HG03280 (cell line): ENCODE data around the gene MVB12B.

ENCODE experiments used
- ATAC-seq: cut with Tn5 transposase; IDR thresholded peaks from one replicate; pipeline ENCODE4 v1.9.1; 2021; ENCODE audit warnings: mild to moderate bottlenecking, moderate library complexity; ENCODE audit not compliant: unreplicated experiment

The MVB12B gene

DNA sequence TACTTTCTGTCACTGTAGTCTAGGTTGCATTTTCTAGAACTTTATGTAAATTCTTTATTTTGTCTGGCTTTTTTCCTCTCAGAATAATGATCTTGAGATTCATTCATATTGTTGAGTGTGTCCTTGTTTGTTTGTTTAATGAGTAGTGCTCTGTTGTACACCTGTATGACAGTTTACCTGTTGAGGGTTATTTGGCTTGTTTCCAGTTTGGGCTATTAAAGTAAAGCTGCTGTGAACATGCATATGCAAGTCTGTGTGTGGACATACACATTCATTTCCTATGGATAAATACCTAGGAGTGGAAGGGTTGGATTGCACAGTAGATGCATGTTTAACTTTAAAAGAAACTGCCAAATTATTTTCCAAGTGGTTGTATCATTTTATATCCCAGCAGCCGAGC lies 30.4 kb downstream of the MVB12B start:
- ATAC-seq = no peak

GRCh38 chr9:126360073-126360472 lies 33.4 kb downstream of the MVB12B start:
- ATAC-seq = no peak

GRCh38 chr9:126361810-126362238 lies 35.2 kb downstream of the MVB12B start:
- ATAC-seq = no peak

- no peak for ATAC-seq
Observed at GRCh38 chr9:126363250-126363649, 36.6 kb downstream of the MVB12B start.

DNA sequence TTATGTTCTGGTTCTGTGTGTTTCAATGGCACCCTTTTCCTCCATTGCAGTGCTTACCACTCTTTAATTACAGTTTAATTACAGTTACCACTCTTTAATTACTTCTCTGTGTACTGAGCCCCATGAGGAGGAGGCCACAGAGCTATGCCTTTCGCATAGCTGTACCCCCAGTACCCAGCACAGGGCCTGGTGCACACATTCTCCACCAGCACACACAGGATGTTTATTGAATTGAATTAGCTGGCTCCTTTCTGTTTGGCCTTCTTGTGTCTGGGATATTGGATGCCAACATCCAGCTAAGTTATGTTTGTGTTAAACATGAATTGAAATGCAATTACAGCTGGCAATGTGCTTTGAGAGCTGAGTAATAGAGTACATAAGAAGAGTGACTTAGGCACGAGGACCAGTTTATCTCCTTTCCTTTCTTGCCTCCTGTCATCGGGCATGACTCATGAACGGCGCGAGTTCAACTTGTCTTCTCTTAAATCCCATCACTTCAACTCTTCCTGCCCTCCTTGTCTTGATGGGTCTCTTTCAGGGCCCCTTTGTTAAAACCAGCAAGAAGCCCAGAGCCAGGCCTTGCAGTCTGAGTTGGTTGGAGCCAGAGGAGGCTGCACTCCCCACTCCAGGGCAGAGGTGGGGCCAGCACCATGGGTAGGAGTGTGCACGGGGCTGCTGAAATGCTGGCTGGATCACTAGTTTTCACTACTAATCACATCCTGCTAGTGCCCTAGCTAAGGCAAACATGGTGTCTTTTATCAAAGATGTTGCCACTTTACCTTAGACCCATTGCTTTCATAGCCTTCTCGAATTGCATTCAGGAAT lies 37.4 kb downstream of the MVB12B start:
- no peak for ATAC-seq

DNA sequence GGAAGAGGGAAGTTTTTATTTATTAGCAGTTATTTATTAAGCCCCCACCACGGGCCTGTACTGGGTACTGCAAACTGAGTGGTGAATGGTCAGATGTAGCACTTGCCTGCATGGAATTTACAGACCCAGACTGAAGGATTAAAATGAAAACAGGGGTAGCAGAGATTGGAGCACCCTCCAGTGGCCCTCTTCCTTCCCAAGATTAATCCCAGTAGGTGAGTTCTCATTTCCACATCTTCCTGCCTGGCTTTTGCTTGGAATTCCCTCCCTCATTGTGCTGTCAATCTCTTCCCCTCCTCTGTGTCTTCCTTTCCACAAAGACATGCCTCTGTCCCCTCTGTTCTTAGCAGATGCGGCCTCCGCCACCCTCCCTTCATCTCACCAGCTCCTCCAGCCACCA lies 39.2 kb downstream of the MVB12B start:
- ATAC-seq = no peak

DNA sequence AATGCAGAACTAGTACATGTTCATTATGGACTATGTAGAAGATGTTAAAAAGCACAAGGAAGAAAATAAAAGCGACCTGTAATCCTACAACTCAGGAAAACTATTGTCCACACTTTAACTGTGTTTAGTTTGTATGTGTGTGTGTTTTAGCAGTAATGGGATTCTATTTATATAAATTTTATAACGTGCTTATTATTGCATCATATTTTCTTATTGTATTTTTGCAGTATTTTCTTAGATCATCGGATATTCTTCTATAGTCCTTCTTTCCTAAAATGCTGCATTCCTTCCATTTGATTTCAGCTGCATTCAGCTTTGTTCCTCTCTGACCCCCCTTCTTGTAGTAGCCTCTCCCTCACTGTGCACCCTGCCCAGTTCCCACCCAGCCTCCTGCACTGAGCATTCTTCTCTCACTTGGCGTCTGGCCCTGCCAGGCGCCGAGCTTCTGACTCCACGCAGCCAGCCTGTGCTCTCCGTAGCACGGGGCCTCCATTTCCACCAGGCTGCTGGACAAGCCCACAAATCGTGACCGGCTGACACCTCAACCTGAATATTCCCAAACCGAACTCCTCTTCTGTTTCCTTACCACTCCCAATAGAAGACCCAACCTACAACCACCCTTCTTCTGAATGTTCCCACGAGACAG lies 39.9 kb downstream of the MVB12B start:
- no peak for ATAC-seq

- no peak for ATAC-seq
Observed at GRCh38 chr9:126367139-126367538, 40.5 kb downstream of the MVB12B start.

GRCh38 chr9:126367616-126368015 lies 41.0 kb downstream of the MVB12B start:
- ATAC-seq = no peak

DNA sequence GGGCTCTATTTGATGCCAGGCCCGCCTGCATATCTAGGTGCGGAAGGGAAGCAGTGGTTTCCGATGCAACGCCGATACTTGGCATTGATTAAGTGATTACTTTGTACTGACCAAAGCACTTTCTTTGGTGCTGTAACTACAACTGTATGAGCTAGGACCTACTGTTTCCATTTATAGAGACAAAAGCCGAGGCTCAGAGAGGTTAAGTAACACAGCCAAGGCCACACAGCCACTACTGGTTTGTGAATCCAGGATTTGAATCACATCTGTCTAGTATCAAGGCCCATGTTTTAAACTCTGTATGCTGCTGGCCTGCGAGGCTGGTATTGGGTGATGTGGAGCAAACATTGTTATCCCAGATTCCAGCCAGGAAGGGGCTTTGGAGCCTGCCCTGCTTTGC lies 41.4 kb downstream of the MVB12B start:
- ATAC-seq = no peak

- ATAC-seq = no peak
Observed at GRCh38 chr9:126371007-126371870, 44.6 kb downstream of the MVB12B start.

GRCh38 chr9:126372716-126373115 lies 46.1 kb downstream of the MVB12B start:
- ATAC-seq = no peak

- ATAC-seq = no peak
Observed at GRCh38 chr9:126373241-126373640, 46.6 kb downstream of the MVB12B start.

DNA sequence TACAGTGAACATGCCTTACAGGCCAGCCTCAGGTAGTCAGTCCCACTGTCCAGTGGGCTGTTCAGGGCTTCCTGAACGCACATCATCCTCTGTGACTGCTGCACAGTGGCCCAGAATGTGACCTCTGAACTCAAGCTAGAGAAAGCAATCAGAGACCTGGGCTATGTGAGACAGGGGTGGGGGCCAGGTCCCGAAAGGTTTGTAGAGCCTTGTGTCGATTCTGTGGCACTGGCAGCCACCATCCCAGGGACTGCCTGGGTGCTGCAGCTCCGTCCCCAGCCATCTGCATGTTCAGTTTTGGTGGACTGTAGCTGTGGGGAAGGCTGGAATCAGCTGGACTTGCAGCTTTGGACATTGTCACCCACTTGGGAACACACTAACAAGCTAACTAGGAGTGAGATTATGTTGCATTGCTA lies 47.7 kb downstream of the MVB12B start:
- ATAC-seq = no peak

DNA sequence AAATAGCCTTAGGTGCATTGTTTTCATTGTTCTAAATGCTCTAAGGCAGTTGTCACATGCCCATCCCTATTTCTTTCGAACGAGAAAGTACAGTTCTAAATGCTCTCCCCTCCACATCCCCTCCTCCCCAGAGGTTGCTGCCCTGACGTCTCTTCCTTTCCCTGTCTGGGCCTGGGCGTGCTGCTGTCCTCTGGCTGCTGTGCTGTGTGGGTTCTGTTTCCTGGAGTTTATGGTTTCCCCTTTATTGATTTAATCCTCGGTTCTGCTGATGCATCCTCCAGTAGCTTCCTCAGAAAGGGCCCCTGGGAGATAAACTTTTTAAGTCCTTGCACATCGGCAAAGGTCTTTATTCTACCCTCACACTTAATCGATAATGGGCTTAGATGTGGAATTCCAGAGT lies 48.8 kb downstream of the MVB12B start:
- ATAC-seq = no peak

DNA sequence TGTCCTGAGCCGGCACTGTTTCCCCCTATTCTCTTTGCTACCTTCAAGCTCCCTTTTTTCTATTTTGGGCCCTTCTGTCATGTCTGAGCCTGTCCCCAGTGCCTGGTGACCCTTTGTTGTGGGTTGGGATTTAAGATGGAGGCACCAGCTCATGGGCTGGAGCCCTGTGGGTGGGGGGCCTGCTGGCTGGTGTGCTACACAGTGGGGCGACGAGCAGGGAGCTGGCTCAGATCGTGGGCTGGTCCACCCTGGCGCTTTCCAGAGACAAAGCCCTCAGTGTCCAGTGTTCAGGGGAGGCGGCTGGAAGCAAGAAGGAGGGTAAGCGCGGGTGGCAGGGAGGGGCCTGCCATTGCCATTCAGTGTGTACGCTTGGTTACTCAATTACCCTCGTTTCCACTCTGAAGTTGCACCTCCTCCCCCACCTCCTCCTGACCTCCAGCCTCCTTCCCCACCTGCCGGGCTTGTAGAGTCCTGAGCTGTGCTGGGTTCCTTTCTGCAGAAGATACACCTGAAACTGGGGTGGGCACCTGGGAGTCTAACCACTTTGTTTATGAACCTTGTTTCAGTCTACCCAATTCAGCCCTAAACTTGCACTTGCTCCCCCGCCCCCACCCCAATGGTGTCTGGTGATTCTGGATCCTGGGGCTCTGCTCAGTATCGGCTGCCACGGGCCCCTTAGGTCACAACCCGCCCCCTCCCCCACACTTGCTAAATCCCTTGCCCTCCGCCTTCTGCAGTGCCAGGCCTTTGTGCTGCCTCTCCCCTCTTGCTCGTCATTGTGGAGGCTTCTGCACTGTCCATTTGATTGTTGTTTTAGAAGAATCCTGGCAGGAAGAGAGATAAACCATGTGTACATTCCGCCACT lies 49.9 kb downstream of the MVB12B start:
- ATAC-seq = no peak

- no peak for ATAC-seq
Observed at GRCh38 chr9:126377176-126377509, 50.5 kb downstream of the MVB12B start.

- ATAC-seq = no peak
Observed at GRCh38 chr9:126377536-126377935, 50.9 kb downstream of the MVB12B start.

- ATAC-seq = no peak
Observed at GRCh38 chr9:126378761-126379160, 52.1 kb downstream of the MVB12B start.

GRCh38 chr9:126379661-126380360 lies 53.2 kb downstream of the MVB12B start:
- ATAC-seq = no peak
